Thyroid gland (tissue), 4 donors: Measurements from ENCODE around the gene FAM3A.

Experiments used
- CTCF ChIP-seq, 6 experiments: fragments of 200-600 bp in 3 of 6; fragments of 450-650 bp in 3 of 6; sonication (generic) in 3 of 6; IDR thresholded peaks; one replicate each; pipeline ENCODE4 v1.5.1; 2016 to 2019; ENCODE audit warnings: antibody characterized with exemption in 6 of 6, mild to moderate bottlenecking in 2 of 6, inconsistent platforms in 1 of 6, moderate library complexity in 1 of 6
- POLR2A ChIP-seq, 2 donors: fragments of 450-650 bp; IDR thresholded peaks; one replicate each; pipeline ENCODE4 v1.6.1; 2017; ENCODE audit warnings: antibody characterized with exemption in 2 of 2, mild to moderate bottlenecking in 2 of 2, moderate library complexity in 1 of 2

- TF ChIP-seq POLR2A (IDR thresholded peaks at IDR 0.05) (no peak), CTCF (IDR thresholded peaks at IDR 0.05) (no peak)
These were observed 33.7 kb upstream of the FAM3A start for GRCh38 chrX:154549766-154550165.
